Testis (tissue), 3 donors: ENCODE measurements around the gene LARGE1. TPM values are rescaled to one million over a fixed set of nuclear protein-coding genes. Genes with fewer than 3 reads are reported as not detected.

Experiments used
- DNase-seq: peaks from one replicate; pipeline ENCODE4 v3.0.0-alpha.2; 2019
- H3K27ac ChIP-seq, 2 donors: fragments of 200-600 bp; sonication (generic); one replicate each; pipeline ENCODE4 v1.5.1; 2019
- H3K27me3 ChIP-seq: fragments of 200-600 bp; sonication (generic); one replicate; pipeline ENCODE4 v1.5.1; 2019
- H3K36me3 ChIP-seq: fragments of 200-600 bp; sonication (generic); one replicate; pipeline ENCODE4 v1.5.1; 2017; ENCODE audit warnings: low read depth; ENCODE audit errors: missing control alignments
- H3K4me1 ChIP-seq: fragments of 200-600 bp; sonication (generic); one replicate; pipeline ENCODE4 v1.5.1; 2019
- H3K4me3 ChIP-seq, 2 donors: fragments of 200-600 bp; sonication (generic); one replicate each; pipeline ENCODE4 v1.5.1; 2017 to 2019
- H3K9me3 ChIP-seq: fragments of 200-600 bp; sonication (generic); one replicate; pipeline ENCODE4 v1.5.1; 2017
- POLR2A ChIP-seq: fragments of 450-650 bp; IDR thresholded peaks from one replicate; pipeline ENCODE4 v1.6.1; 2017; ENCODE audit warnings: antibody characterized with exemption, mild to moderate bottlenecking, moderate library complexity
- WGBS, 2 donors: methylation state at CpG; one replicate each; pipeline ENCODE4 v1.1.5; 2018; 5-methylcytosine and 5-hydroxymethylcytosine counted together
- intact Hi-C: fragments of 100-400 bp; cut with DNase I; formaldehyde crosslinking; loops from one replicate; pipeline ENCODE4 v1.15.1; 2023; ENCODE audit warnings: low total_unique reads
- polyA plus RNA-seq: library from polyadenylated mRNA; stranded (reverse); fragments of 350-450 nt; fragmentation: Illumina TruSeq; extraction: RNeasy Lipid Tissue Mini Kit (QIAGEN cat#74804); gene quantifications from one replicate; pipeline ENCODE4 v1.2.3, GENCODE V29; 2014; ENCODE audit warnings: low read depth, low replicate concordance; ENCODE audit not compliant: insufficient read depth
- total RNA-seq, 2 donors: library from RNA; depleted of rRNA; stranded (reverse); fragments of >200 nt; gene quantifications; one replicate each; pipeline ENCODE4 v1.2.3, GENCODE V29; 2016
- TF ChIP-seq, protein P1 (sequence below), 3 experiments: fragments of 450-650 bp in 2 of 3; fragments of 200-600 bp in 1 of 3; sonication (generic) in 1 of 3; IDR thresholded peaks; one replicate each; pipeline ENCODE4 v1.5.1; 2016 to 2019; ENCODE audit warnings: antibody characterized with exemption in 3 of 3, mild to moderate bottlenecking in 2 of 3, moderate library complexity in 1 of 3

Gene LARGE1
- total and polyA plus RNA-seq, 3 donors from 2014 or later, result 19.5 to 27.3 (median 21.8) TPM

DNA sequence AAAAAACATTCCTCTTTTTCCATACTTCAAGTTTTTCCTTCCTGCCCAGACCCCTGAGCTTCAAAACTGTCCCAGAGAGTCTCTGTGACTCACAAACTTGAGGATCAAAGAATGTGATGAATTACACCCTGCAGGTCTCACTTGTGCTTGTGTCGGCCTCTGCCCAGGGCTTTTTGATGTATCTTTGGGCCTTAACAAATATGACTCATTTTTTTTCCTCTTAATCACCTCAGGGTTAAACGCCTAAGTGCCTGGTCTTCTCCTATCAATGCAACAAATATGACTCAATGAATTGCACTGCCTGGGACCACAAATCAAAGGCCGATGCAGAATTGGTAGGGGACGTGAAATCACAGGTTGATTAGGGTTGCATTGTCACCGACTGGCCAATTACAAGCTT lies 267.7 kb downstream of the LARGE1 start:
- DNase-seq, result no peak
- Histone ChIP-seq H3K27ac (no peak overlapping the region), H3K36me3 (no peaks in the 10 kb centered on the region), H3K9me3 (no peaks in the 10 kb centered on the region), H3K4me3 (no peak overlapping the region), H3K4me1 (no peaks in the 10 kb centered on the region), H3K27me3 (no peaks in the 10 kb centered on the region)
- intact Hi-C loops, result no loop called here
- WGBS, 2 donors, result 70% methylated on average over 5 of the region's 5 CpGs
- no peak for TF ChIP-seq POLR2A
- TF ChIP-seq, protein P1, sequence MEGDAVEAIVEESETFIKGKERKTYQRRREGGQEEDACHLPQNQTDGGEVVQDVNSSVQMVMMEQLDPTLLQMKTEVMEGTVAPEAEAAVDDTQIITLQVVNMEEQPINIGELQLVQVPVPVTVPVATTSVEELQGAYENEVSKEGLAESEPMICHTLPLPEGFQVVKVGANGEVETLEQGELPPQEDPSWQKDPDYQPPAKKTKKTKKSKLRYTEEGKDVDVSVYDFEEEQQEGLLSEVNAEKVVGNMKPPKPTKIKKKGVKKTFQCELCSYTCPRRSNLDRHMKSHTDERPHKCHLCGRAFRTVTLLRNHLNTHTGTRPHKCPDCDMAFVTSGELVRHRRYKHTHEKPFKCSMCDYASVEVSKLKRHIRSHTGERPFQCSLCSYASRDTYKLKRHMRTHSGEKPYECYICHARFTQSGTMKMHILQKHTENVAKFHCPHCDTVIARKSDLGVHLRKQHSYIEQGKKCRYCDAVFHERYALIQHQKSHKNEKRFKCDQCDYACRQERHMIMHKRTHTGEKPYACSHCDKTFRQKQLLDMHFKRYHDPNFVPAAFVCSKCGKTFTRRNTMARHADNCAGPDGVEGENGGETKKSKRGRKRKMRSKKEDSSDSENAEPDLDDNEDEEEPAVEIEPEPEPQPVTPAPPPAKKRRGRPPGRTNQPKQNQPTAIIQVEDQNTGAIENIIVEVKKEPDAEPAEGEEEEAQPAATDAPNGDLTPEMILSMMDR (IDR thresholded peaks at IDR 0.05), result no peak

DNA sequence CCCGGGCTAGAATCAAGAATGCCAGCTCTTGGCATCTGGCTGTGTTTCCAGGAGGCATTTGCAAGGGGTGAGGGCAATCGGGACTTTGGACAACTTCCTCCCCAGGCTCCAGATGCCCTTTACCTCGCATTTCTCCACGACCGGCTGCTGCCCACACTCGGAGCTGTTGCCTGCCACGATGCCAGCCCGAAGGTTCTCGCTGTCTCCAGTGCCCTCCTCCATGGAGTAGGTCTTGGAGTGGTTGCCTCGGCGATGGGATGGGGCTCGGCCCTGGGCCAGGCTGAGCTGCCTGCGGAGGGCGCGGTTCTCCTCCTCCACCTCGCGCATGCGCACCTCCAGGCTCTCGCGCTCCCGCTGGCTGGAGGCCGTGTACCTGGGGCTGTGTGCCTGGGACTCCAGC lies 270.0 kb downstream of the LARGE1 start:
- Histone ChIP-seq H3K27me3 (no peaks in the 10 kb centered on the region), H3K36me3 (no peaks in the 10 kb centered on the region), H3K27ac (no peak overlapping the region), H3K9me3 (no peaks in the 10 kb centered on the region), H3K4me1 (no peaks in the 10 kb centered on the region), H3K4me3 (peak overlapping the region in 1 of 2 donors; percentile 5)
- 37 to 72% methylated on average over 6 to 22 of the region's 22 CpGs for WGBS, 2 donors
- no peak for TF ChIP-seq POLR2A
- TF ChIP-seq, protein P1 (IDR thresholded peaks at IDR 0.05), result no peak
- peak; percentile 58 for DNase-seq
- intact Hi-C loops, result no loop called here

GRCh38 chr22:33648478-33648877 lies 271.8 kb downstream of the LARGE1 start:
- no peaks in the 10 kb centered on the region for H3K9me3 ChIP-seq
- no peaks in the 10 kb centered on the region for H3K36me3 ChIP-seq
- 72 to 88% methylated on average over 3 of the region's 3 CpGs for WGBS, 2 donors
- H3K27me3 ChIP-seq, result no peaks in the 10 kb centered on the region
- intact Hi-C loops, result no loop called here
- H3K27ac ChIP-seq, result no peak overlapping the region
- TF ChIP-seq, protein P1 (IDR thresholded peaks at IDR 0.05), result no peak
- no peak for TF ChIP-seq POLR2A
- DNase-seq, result no peak
- H3K4me3 ChIP-seq, result no peak overlapping the region
- no peaks in the 10 kb centered on the region for H3K4me1 ChIP-seq

GRCh38 chr22:33640900-33641299 lies 279.4 kb downstream of the LARGE1 start:
- no peak for DNase-seq
- Histone ChIP-seq H3K4me3 (no peak overlapping the region), H3K9me3 (no peaks in the 10 kb centered on the region), H3K4me1 (no peaks in the 10 kb centered on the region), H3K27me3 (no peaks in the 10 kb centered on the region), H3K36me3 (no peaks in the 10 kb centered on the region), H3K27ac (no peak overlapping the region)
- intact Hi-C loops, result no loop called here
- WGBS, 2 donors, result 87 to 94% methylated on average over 2 to 7 of the region's 7 CpGs
- TF ChIP-seq POLR2A, result no peak
- TF ChIP-seq, protein P1 (IDR thresholded peaks at IDR 0.05), result no peak

- Histone ChIP-seq H3K4me3 (no peak overlapping the region), H3K36me3 (no peaks in the 10 kb centered on the region), H3K27me3 (no peaks in the 10 kb centered on the region), H3K27ac (no peak overlapping the region), H3K4me1 (no peaks in the 10 kb centered on the region), H3K9me3 (no peaks in the 10 kb centered on the region)
- 77 to 79% methylated on average over 10 of the region's 10 CpGs for WGBS, 2 donors
- TF ChIP-seq, protein P1 (IDR thresholded peaks at IDR 0.05), result no peak
- TF ChIP-seq POLR2A, result no peak
- DNase-seq, result no peak
- intact Hi-C loops, result no loop called here
Observed at GRCh38 chr22:33639588-33640254, 280.6 kb downstream of the LARGE1 start.
